GM19452 (cell line): ENCODE measurements around the gene AGBL1.

Source experiments
- ATAC-seq: cut with Tn5 transposase; IDR thresholded peaks from one replicate; pipeline ENCODE4 v1.9.1; 2021; ENCODE audit not compliant: unreplicated experiment

The AGBL1 gene

GRCh38 chr15:86231864-86232721 lies 152.4 kb downstream of the AGBL1 start:
- ATAC-seq = no peak

DNA sequence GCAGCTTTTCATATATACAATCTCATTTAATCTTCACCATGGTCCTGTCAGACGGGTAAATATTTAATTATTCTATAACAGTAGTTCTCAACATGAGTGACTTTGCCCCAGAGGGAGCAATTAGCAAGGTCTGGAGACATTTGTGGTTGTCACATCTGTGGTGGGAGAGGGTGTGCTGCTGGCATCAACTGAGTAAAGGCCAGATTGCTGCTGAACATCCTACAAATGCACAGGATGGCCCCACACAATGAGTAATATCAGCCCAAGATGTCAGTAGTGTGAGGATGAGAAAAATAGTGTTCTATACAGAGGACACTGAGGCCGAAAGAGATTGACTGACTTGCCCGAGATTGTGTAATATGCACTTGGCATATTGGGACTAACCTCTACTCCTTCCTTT lies 156.0 kb downstream of the AGBL1 start:
- ATAC-seq = no peak

DNA sequence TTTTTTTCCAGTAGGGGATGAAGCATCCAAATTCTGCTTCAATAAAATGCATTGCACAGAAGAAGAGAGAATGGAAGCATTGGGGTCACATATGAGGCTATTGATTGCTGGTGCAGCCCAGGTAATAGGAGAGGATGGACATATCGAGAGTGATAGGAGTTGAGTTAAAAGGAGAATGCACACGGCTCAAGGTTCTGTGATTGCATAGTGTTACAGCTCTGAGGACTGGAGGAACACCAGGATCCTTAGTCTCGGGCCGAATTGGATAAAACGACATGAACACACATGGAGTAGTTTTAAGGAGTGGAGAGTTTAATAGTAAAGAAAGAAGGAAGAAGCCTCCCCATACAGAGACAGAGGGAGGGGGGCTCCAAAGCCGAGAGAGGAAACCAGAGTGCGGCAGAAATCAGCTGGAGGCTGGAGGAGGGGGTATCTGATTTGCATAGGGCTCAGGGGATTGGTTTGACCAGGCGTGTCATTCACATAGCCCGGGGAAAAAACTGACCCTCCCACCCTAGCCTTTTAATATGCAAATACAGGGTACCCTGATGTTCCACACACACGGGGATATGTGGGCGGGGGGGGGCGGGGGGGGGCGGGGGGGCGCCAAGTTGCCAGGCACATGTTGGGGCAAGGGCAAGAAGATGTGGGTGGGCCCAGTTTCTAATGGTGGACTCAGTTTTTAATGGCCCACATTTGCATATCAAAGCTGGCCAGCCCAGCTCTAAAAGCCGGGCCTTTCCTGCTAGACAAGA lies 156.9 kb downstream of the AGBL1 start:
- no peak for ATAC-seq

DNA sequence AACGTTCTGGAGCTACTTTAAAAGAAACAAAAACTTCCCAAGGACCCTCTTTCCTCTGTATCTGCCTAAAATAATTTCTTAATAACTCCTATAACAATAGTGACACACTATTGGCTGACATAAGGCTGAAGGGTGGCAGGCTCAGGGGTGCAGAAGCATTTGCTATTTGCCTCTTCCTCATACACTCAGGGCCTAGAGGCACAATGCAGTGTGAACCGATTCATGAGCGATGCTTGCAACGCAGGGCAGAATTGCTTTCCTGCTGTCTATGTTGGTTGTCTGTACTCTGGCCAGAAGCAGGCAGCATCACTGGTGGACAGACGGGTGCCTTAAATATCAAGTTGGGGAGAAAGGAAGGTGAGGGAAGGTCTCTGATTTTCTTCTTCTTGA lies 157.4 kb downstream of the AGBL1 start:
- ATAC-seq = no peak

- no peak for ATAC-seq
Measured at GRCh38 chr15:86247249-86247955, 167.7 kb downstream of the AGBL1 start.

DNA sequence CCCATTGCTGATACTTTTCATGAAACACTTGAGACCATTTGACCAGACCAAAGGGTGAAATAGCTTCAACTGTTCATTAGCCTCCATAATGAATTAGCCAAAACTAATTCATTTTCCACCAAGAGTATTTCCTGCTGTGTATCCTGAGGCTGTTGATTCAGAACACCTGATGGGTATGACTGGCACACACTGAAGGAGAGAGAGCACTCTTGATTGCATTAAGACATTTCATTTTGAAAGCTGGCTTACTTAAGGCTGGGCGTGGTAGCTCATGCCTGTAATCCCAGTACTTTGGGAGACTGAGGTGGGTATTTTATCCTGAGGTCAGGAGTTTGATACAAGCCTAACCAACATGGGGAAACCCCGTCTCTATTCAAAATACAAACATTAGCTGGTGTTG lies 175.6 kb downstream of the AGBL1 start:
- no peak for ATAC-seq

DNA sequence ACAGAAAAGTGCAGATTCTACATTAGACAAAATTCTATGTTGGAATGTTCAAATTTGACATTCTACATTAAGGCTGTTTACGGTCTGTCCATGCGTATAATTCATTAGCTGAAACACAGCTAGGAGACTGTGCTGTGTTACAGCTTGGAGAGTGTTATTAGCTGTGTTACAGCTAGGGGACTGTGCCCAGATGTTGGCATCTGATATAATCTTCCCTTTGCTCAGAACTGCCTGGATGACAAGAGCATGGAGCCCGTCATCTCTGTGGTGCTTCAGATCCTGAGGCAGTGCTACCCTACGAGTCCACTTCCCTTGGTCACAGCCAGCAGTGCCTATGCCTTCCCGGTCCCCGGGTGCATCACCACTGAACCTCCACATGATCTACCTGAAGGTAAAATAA lies 177.0 kb downstream of the AGBL1 start:
- ATAC-seq = no peak

DNA sequence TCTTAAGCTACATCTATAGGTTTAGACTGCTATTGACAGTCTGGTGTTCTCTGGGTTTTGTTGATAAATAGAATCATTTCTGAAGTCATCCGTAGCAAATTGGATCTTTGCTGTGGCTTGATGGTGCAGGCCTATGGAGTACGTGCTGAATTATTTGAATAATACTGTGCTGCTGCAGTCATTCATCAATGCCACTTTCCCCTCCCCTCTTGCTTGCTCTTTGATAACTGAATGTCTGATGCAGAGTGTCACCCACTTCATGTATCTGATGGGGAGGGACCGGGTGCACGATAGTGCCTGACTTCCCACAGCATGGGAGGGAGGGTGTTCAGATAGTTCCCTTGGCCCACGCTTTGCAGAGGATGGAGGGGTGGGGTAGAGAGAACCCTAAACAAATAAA lies 179.9 kb downstream of the AGBL1 start:
- ATAC-seq = no peak

- ATAC-seq = no peak
Measured at GRCh38 chr15:86263230-86263629, 183.6 kb downstream of the AGBL1 start.

- no peak for ATAC-seq
Measured at GRCh38 chr15:86266896-86267484, 187.3 kb downstream of the AGBL1 start.

GRCh38 chr15:86267892-86268291 lies 188.2 kb downstream of the AGBL1 start:
- no peak for ATAC-seq

DNA sequence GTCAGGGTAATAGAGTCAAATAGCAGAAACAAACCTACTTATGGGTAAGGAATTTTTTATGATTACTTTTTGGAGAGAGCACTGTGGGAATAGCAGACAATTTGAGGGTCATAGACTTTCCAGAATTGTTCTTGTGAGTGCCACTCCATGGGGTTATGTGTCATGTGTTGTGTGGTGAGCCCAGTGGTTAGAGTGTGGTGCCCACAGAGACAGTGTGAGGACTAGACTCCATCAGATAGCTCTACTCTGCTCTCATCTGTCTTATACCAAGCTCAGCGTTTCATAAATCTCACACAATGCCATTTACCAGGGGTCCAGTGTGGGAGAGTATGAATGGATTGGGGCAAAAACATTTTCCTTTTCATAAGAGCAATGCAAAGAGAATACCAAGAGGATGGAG lies 188.9 kb downstream of the AGBL1 start:
- no peak for ATAC-seq

- no peak for ATAC-seq
Measured at GRCh38 chr15:86273309-86273708, 193.6 kb downstream of the AGBL1 start.

GRCh38 chr15:86275361-86275760 lies 195.7 kb downstream of the AGBL1 start:
- ATAC-seq = no peak

GRCh38 chr15:86278586-86278985 lies 198.9 kb downstream of the AGBL1 start:
- ATAC-seq = no peak

GRCh38 chr15:86284635-86285034 lies 205.0 kb downstream of the AGBL1 start:
- no peak for ATAC-seq

DNA sequence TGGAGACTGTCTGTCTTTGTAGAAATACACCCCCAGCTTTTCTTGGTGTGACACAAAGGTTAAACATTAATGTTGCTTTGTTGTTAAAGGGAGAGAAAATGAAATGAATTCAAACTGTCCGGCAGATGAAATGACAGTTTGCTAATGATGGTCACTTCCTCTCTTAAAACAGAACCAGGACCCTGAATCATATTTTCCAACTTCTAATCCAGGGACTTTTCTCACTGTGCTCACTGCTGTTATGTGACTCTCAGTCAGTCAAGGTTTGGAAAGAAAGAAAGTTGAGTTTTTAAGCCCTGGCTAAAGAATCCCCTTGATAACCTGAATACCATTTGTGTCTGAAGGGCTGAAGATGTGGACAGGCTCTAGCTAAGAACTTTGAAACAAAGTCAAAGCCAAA lies 215.8 kb downstream of the AGBL1 start:
- no peak for ATAC-seq

- ATAC-seq = no peak
Measured at GRCh38 chr15:86296769-86297168, 217.1 kb downstream of the AGBL1 start.

DNA sequence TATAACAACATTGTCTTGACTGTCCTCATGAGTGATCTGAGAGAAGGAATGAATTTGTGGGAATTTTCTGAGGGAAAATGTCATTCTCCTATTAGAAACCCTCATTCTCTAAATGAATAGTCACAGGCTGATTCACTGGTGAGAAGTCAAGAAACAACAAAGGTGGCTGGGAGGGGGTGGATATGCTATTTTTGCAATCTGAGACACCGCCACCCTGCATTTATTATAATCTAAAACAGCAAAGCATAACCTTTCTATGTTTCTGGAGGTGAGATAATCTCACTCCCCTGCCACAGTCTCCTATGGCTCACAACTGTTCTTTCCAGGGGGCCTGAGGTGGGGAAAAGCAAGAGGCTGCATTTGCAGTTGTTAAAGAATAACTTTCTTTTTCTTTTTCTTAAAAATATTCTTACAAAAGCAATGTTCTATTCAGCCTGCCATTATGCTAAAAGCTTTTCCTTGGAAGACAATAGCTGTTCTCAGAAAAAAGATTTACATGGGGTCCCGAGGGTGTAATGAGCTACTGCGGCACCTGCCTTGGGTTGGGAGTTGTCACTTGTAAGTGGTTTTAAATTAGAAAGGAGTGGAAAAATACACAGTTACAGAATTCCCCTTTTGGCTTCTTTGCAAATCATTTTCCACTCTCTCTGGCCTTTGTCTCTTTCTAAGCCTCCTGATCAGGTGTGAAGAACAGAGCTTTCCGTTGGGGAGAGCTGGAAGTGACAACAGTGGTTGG lies 220.9 kb downstream of the AGBL1 start:
- no peak for ATAC-seq

DNA sequence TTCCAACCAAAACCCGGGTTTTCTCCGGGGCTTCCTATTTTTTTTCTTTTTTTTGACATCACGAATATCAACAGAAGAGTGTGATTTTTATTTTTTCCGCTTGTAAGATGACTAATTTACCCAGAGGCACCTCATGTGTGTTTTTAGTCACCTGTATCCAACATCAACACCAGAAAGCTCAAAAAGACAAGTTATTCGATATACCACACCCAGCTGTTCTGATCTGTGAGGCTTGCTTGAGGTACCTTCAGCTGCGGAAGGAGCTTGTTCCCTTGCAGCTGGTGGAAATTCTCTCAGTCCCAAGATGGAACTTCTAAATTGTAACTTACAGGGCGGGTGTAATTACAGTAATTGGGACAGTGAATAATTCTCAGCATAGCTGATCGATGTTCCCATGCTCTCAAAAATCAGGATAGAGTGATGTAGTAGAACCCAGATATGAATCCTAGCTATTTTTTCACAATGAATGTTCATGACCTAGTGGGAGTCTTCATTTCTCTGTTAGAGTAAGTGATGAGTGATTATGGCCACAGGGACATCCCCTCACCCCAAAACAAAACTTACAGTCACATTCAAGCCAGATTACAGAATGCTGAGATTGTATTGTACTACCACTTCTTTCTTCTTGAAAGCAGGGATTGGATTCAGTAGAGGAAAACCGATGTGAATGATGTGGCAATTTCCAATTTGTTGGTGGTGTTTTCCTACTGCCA lies 232.1 kb downstream of the AGBL1 start:
- ATAC-seq = no peak
